ENCODE results near the gene NCOA3.

NCOA3 gene

DNA sequence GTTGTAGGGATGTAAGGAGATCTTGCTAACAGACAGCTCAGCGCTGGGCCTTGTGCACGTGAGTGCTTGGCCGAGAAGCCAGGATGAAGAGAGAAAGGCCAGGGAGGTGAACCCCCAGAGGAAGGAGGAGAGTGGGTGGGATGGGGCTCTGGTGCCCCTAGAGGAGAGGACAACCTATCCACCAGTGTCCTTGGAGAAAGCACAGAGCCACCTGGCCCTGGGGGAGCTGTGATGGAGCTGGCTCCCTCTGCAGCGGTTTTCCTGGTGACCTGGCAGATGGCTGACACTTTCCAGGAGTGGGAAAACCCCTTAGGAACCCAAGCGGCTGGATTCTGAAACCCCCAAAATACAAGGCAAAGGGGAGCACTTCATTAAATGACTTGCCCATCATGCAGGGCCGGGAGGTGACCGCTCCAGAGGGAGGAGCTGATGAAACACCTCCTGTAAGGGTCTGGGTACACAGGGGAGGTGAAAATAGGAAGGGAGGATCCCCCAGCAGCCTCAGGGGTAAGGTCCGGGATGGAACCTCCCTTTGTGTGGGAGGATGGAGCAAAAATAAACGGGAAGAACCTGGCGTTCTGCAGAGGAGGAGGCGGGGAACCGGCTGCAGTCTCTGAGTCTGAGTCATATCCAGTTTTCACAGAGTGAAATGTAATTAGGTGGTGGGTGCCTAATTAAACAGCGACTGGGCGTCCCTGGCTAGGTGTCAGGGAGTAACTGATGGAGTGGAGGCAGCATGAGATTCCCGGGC is 203.2 kb downstream of the NCOA3 start:
- Mint-ChIP-seq H3K27me3 (peaks cover 46% of the 10 kb centered on the region), H3K4me1 (no peaks in the 10 kb centered on the region), H3K9me3 (no peaks in the 10 kb centered on the region), H3K36me3 (ENCODE audit: insufficient read depth) (peaks cover 3% of the 10 kb centered on the region), H3K4me3 (no peak overlapping the region), H3K27ac (ENCODE audit: low read depth) (no peak overlapping the region)
- no peak for DNase-seq (ENCODE audit: low spot score in 2 of 2)
- ATAC-seq (replicated peaks; ENCODE audit: extremely low read depth, poor library complexity, severe bottlenecking), result no peak

- H3K36me3 Mint-ChIP-seq (ENCODE audit: insufficient read depth), result peaks cover 3% of the 10 kb centered on the region
- peaks cover 48% of the 10 kb centered on the region for H3K27me3 Mint-ChIP-seq
- no peaks in the 10 kb centered on the region for H3K9me3 Mint-ChIP-seq
- H3K4me1 Mint-ChIP-seq, result no peaks in the 10 kb centered on the region
- no peak overlapping the region for H3K27ac Mint-ChIP-seq (ENCODE audit: low read depth)
- ATAC-seq (replicated peaks; ENCODE audit: extremely low read depth, poor library complexity, severe bottlenecking), result no peak
- H3K4me3 Mint-ChIP-seq, result no peak overlapping the region
- no peak for DNase-seq (ENCODE audit: low spot score in 2 of 2)
Measured at GRCh38 chr20:47705497-47705856, 203.8 kb downstream of the NCOA3 start.

GRCh38 chr20:47706345-47706744 is 204.7 kb downstream of the NCOA3 start:
- H3K27ac Mint-ChIP-seq (ENCODE audit: low read depth), result no peak overlapping the region
- no peak overlapping the region for H3K4me3 Mint-ChIP-seq

More at GRCh38 chr20:47706345-47706744, 204.7 kb downstream of the NCOA3 start:
- DNase-seq (ENCODE audit: low spot score in 2 of 2) (no peak), ATAC-seq (replicated peaks; ENCODE audit: extremely low read depth, poor library complexity, severe bottlenecking) (no peak)
- H3K27me3 Mint-ChIP-seq, result peaks cover 42% of the 10 kb centered on the region
- H3K4me1 Mint-ChIP-seq, result no peaks in the 10 kb centered on the region
- peaks cover 3% of the 10 kb centered on the region for H3K36me3 Mint-ChIP-seq (ENCODE audit: insufficient read depth)
- no peaks in the 10 kb centered on the region for H3K9me3 Mint-ChIP-seq
